Measurements from ENCODE around the gene SETD1B.

GRCh38 chr12:121798787-121799155, 5.0 kb upstream of the SETD1B start:
- TF ChIP-seq EZH2 (IDR thresholded peaks at IDR 0.05; ENCODE audit: insufficient read depth, poor library complexity, severe bottlenecking) (no peak), EZH2phosphoT487 (IDR thresholded peaks at IDR 0.05; ENCODE audit: insufficient read depth, low read depth) (no peak)

Data from GM23248 (cell line).